Cardiac fibroblast (primary cell): ENCODE data around the gene INAFM2.

Experiments used
- DNase-seq, 2 donors: peaks; one replicate each; pipeline versions ENCODE4 v3.0.0 to v3.0.0-alpha.2; 2010; ENCODE audit warnings: low read depth in 2 of 2
- H3K4me3 ChIP-seq, 2 donors: replicated peaks in 1 of 2; 1 replicate in 1 of 2; 2 replicates in 1 of 2; pipeline ENCODE4 v1.5.1; 2011; ENCODE audit warnings: low read depth in 2 of 2, low read length in 2 of 2, mild to moderate bottlenecking in 2 of 2, moderate library complexity in 1 of 2
- CTCF ChIP-seq: IDR thresholded peaks from one replicate; pipeline ENCODE4 v1.5.1; 2011; ENCODE audit warnings: low read depth, mild to moderate bottlenecking, low read length, inconsistent platforms

Gene INAFM2

GRCh38 chr15:40298216-40298935, 25.1 kb upstream of the INAFM2 start:
- no peak for TF ChIP-seq CTCF
- H3K4me3 ChIP-seq, result no peak overlapping the region
- DNase-seq, result no peak

DNA sequence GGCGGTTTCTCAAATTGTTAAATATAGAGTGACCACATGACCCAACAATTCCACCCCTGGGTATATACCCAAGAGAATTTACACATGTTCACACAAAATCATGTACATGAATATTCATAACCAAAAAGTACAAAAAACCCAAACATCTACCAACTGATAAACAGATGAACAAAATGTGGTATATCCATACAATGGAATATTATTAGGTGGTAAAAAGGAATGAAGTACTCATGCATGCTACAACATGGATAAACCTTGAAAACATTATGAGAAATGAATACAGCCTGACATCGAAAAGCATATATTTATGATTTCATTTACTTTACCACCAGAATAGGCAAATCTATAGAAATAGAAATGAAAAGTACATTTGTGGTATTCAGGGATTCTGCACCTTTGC, 23.1 kb upstream of the INAFM2 start:
- no peak overlapping the region for H3K4me3 ChIP-seq
- DNase-seq, result no peak
- no peak for TF ChIP-seq CTCF

- no peak for TF ChIP-seq CTCF
- DNase-seq, result no peak
- H3K4me3 ChIP-seq, result no peak overlapping the region
Measured at GRCh38 chr15:40300771-40301170, 22.7 kb upstream of the INAFM2 start.

DNA sequence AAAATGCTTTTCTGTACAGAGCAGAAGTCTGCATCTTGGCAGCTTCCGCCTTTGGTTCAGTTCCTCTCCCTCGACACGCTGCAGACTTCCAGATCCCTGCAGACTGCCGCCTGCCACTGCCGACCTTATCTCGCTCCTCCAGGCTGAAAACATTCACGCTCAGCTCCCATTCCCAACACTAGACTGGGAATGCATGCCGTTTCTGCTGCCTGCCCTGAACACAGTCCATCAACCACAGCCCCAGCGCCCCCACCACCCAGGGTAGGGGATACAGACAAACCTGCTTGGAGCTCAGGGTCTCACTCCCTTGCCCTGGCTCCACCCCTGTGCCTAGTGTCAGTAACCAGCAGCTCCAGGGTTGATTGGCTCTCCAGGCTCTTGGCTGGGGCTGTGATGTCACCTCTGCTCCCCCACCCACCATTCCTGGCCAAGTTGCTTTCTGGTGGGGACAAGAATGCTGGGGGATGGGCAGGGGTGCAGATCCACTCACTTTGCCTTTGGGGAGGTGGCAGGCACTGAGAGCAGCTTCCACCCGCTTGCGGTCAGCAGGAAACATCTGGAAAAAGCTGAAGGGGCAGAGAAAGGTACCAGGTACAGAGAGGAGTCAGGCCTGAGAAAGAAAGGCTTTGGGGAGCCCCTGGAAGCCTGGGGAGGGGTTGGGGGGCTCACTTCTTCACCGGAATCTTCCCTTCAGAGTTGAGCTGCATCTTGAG, 21.9 kb upstream of the INAFM2 start:
- peak in 1 of 2 donors; percentile 45 for DNase-seq
- TF ChIP-seq CTCF, result no peak
- no peak overlapping the region for H3K4me3 ChIP-seq

- no peak for TF ChIP-seq CTCF
- no peak for DNase-seq
- no peak overlapping the region for H3K4me3 ChIP-seq
Measured at GRCh38 chr15:40302288-40302886, 21.1 kb upstream of the INAFM2 start.

DNA sequence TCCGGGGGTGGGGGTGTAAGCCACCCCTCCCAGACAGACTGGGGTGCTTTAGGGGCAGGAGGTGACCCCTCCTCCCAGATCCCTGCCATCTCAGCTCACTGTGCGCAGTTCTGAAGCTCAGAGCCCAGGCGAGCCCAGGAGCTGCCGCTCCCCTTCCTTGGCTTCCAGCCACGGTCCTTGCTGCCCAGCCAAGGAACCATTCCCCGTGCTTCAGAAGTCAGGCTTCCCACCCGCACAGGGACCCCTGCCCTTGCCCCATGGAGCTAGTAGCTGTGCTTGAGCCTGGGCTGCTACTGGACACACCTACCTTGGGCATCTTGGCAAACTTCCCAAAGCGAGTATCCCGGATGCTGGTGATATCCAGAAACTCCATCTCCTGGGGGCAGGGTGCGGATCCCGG, 20.5 kb upstream of the INAFM2 start:
- TF ChIP-seq CTCF, result no peak
- H3K4me3 ChIP-seq, result no peak overlapping the region
- no peak for DNase-seq
